OCI-LY1 (cell line): ENCODE results near the gene POLG2.
A peak's percentile ranks its signal among the peaks of the same experiment; 100 is the strongest.

Experiments
- H2AFZ ChIP-seq: fragments of 200-600 bp; sonication (generic), shearing (Covaris generic); 2 replicates; pipeline ENCODE4 v1.6.0; 2014; ENCODE audit warnings: antibody characterized with exemption, mild to moderate bottlenecking, low read length
- H3F3A ChIP-seq: fragments of 200-600 bp; sonication (generic), shearing (Covaris generic); 2 replicates; pipeline ENCODE4 v1.6.0; 2014; ENCODE audit warnings: mild to moderate bottlenecking, antibody characterized with exemption, low read length, moderate library complexity; ENCODE audit not compliant: insufficient read depth
- H3K27ac ChIP-seq: fragments of 200-600 bp; sonication (generic); 2 replicates; pipeline ENCODE4 v1.5.1; 2014; ENCODE audit warnings: low read length, mixed run types, mild to moderate bottlenecking, low read depth; ENCODE audit not compliant: poor library complexity, severe bottlenecking
- H3K27me3 ChIP-seq: fragments of 200-600 bp; sonication (generic); 2 replicates; pipeline ENCODE4 v1.6.0; 2014; ENCODE audit warnings: antibody characterized with exemption, mild to moderate bottlenecking, low read length, moderate library complexity; ENCODE audit not compliant: insufficient read depth
- H3K36me3 ChIP-seq: fragments of 200-600 bp; sonication (generic); 2 replicates; pipeline ENCODE4 v1.6.1; 2014; ENCODE audit warnings: mild to moderate bottlenecking, antibody characterized with exemption, low read length, moderate library complexity, mixed read lengths; ENCODE audit not compliant: insufficient read depth
- H3K4me1 ChIP-seq: fragments of 200-600 bp; sonication (generic); 2 replicates; pipeline ENCODE4 v1.5.1; 2014; ENCODE audit warnings: mild to moderate bottlenecking, low read length, moderate library complexity; ENCODE audit not compliant: insufficient read depth, severe bottlenecking
- H3K4me2 ChIP-seq: fragments of 200-600 bp; sonication (generic), shearing (Covaris generic); 2 replicates; pipeline ENCODE4 v1.6.1; 2014; ENCODE audit warnings: low read length
- H3K4me3 ChIP-seq: fragments of 200-600 bp; sonication (generic); 2 replicates; pipeline ENCODE4 v1.5.1; 2014; ENCODE audit warnings: low read length, low read depth, mild to moderate bottlenecking, mixed read lengths; ENCODE audit not compliant: poor library complexity, severe bottlenecking
- H3K79me2 ChIP-seq: fragments of 200-600 bp; shearing (Covaris generic); 2 replicates; pipeline ENCODE4 v1.6.1; 2016; ENCODE audit warnings: mixed run types, low read length, mixed read lengths; ENCODE audit not compliant: insufficient read depth
- H3K9ac ChIP-seq: fragments of 200-600 bp; sonication (generic), shearing (Covaris generic); 2 replicates; pipeline ENCODE4 v1.6.1; 2014; ENCODE audit warnings: mild to moderate bottlenecking, low read length, mixed read lengths
- H3K9me2 ChIP-seq: fragments of 200-600 bp; sonication (generic), shearing (Covaris generic); 2 replicates; pipeline ENCODE4 v1.6.1; 2014; ENCODE audit warnings: low read depth, mild to moderate bottlenecking, low read length, mixed read lengths
- H3K9me3 ChIP-seq: fragments of 200-600 bp; shearing (Covaris generic); 2 replicates; pipeline ENCODE4 v1.6.1; 2014; ENCODE audit warnings: low read length, mixed read lengths
- H4K20me1 ChIP-seq: fragments of 200-600 bp; sonication (generic), shearing (Covaris generic); 2 replicates; pipeline ENCODE4 v1.6.0; 2016; ENCODE audit warnings: mild to moderate bottlenecking, low read length; ENCODE audit not compliant: insufficient read depth
- EZH2 ChIP-seq: fragments of 200-600 bp; sonication (generic), shearing (Covaris generic); IDR thresholded peaks from 2 replicates; pipeline ENCODE4 v1.8.0; 2017; ENCODE audit warnings: borderline replicate concordance, mixed run types, mild to moderate bottlenecking, antibody characterized with exemption, low read length, moderate library complexity, mixed read lengths
- TF ChIP-seq, protein P1 (sequence below): fragments of 200-600 bp; sonication (generic), shearing (Covaris generic); IDR thresholded peaks from 2 replicates; pipeline ENCODE4 v1.5.1; 2017; ENCODE audit warnings: mild to moderate bottlenecking, antibody characterized with exemption, low read length, moderate library complexity, mixed read lengths

The POLG2 gene

DNA sequence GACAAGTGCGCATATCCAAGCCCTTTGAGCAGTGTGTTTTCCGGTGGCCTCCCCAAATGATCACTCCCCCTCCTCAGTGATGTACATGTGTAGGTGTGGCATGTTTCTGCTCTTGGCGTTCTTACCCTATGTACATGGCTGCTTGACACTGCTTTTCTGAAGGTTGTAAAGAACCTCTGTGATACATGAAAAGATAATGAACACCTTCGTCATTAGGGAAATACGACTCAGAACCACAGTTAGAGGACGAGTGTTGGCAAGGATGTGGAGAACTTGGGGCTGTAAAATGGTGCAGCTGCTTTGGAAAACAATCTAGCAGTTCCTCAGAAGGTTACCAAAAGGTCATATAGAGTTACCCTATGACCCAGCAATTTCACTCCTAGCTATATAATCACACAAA, 38.5 kb upstream of the POLG2 start:
- Histone ChIP-seq H3K4me3 (no peak overlapping the region), H3K9me2 (no peaks in the 10 kb centered on the region), H4K20me1 (no peaks in the 10 kb centered on the region), H3K4me2 (no peak overlapping the region), H3K9ac (no peak overlapping the region), H3K27me3 (no peaks in the 10 kb centered on the region), H3F3A (no peaks in the 10 kb centered on the region), H2AFZ (no peak overlapping the region), H3K9me3 (no peaks in the 10 kb centered on the region), H3K79me2 (no peaks in the 10 kb centered on the region), H3K36me3 (peaks cover 89% of the 10 kb centered on the region), H3K27ac (no peak overlapping the region), H3K4me1 (no peaks in the 10 kb centered on the region)
- TF ChIP-seq, protein P1, sequence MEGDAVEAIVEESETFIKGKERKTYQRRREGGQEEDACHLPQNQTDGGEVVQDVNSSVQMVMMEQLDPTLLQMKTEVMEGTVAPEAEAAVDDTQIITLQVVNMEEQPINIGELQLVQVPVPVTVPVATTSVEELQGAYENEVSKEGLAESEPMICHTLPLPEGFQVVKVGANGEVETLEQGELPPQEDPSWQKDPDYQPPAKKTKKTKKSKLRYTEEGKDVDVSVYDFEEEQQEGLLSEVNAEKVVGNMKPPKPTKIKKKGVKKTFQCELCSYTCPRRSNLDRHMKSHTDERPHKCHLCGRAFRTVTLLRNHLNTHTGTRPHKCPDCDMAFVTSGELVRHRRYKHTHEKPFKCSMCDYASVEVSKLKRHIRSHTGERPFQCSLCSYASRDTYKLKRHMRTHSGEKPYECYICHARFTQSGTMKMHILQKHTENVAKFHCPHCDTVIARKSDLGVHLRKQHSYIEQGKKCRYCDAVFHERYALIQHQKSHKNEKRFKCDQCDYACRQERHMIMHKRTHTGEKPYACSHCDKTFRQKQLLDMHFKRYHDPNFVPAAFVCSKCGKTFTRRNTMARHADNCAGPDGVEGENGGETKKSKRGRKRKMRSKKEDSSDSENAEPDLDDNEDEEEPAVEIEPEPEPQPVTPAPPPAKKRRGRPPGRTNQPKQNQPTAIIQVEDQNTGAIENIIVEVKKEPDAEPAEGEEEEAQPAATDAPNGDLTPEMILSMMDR: no peak
- no peak for TF ChIP-seq EZH2

DNA sequence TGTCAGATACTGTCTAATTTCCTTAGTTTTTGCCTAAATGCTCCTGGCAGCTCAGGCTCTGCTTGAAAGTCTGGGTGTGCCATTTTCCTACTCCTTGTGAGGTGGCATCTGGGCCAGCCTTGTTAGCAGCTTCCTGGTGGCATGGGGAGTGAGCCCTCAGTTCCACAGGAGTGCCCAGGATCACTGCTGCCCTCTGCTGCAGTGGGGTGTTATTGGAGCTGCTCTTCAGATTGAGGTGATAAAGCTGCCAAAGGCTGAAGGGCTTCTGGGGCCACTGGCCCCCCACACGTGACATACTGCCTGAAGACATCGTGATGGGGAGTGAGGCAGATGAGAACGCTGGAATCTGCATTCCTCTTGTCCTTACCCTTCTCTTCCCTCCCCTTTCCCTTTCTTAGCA, 37.3 kb upstream of the POLG2 start:
- H3K4me2 ChIP-seq: no peak overlapping the region
- H3K4me1 ChIP-seq: no peaks in the 10 kb centered on the region
- no peaks in the 10 kb centered on the region for H4K20me1 ChIP-seq
- no peak overlapping the region for H3K4me3 ChIP-seq
- TF ChIP-seq, protein P1: peak; percentile 35; the same call in 1 of the 2 replicates
- no peak for TF ChIP-seq EZH2
- H3K79me2 ChIP-seq: no peaks in the 10 kb centered on the region
- H3K27ac ChIP-seq: no peak overlapping the region
- H3K9me3 ChIP-seq: no peaks in the 10 kb centered on the region
- H2AFZ ChIP-seq: no peak overlapping the region
- H3K36me3 ChIP-seq: peaks cover 91% of the 10 kb centered on the region
- no peaks in the 10 kb centered on the region for H3K27me3 ChIP-seq
- no peaks in the 10 kb centered on the region for H3F3A ChIP-seq
- H3K9ac ChIP-seq: no peak overlapping the region
- no peaks in the 10 kb centered on the region for H3K9me2 ChIP-seq

GRCh38 chr17:64533784-64534183, 36.9 kb upstream of the POLG2 start:
- H3F3A ChIP-seq: no peaks in the 10 kb centered on the region
- TF ChIP-seq, protein P1: no peak
- TF ChIP-seq EZH2: no peak
- H3K27ac ChIP-seq: no peak overlapping the region

More at GRCh38 chr17:64533784-64534183, 36.9 kb upstream of the POLG2 start:
- Histone ChIP-seq H3K4me3 (no peak overlapping the region), H4K20me1 (no peaks in the 10 kb centered on the region), H3K4me1 (no peaks in the 10 kb centered on the region), H3K4me2 (no peak overlapping the region), H3K9me2 (no peaks in the 10 kb centered on the region), H3K9me3 (no peaks in the 10 kb centered on the region), H2AFZ (no peak overlapping the region), H3K79me2 (no peaks in the 10 kb centered on the region), H3K36me3 (peaks cover 95% of the 10 kb centered on the region), H3K9ac (no peak overlapping the region), H3K27me3 (no peaks in the 10 kb centered on the region)
